AG04450 (cell line): ENCODE data around the gene HOXD8. TPM values are rescaled to one million over a fixed set of nuclear protein-coding genes. Genes with fewer than 3 reads are reported as not detected.
A peak's percentile ranks its signal among the peaks of the same experiment; 100 is the strongest.

Experiments
- CTCF ChIA-PET: fragments of 300-600, 350-600 bp; formaldehyde crosslinking; extraction: SDS; loops from one replicate; lab custom pipeline; 2022; ENCODE audit warnings: antibody characterized with exemption, inconsistent platforms; lab: Charles Lee
- POLR2A ChIA-PET: fragments of 350-600 bp; formaldehyde crosslinking; extraction: SDS; loops from one replicate; lab custom pipeline; 2021; ENCODE audit warnings: antibody characterized with exemption, inconsistent platforms; lab: Yijun Ruan, JAX
- DNase-seq: peaks from one replicate; pipeline ENCODE4 v3.0.0-alpha.2; 2011; ENCODE audit warnings: low read depth, low spot score
- H3K27ac ChIP-seq: one replicate; pipeline ENCODE4 v1.5.1; 2012; ENCODE audit warnings: low read depth, low read length, control low read depth
- H3K27me3 ChIP-seq: one replicate; pipeline ENCODE4 v1.6.0; 2012; ENCODE audit warnings: low read length; ENCODE audit not compliant: control insufficient read depth, insufficient read depth
- H3K4me3 ChIP-seq: 2 replicates; pipeline ENCODE4 v1.5.1; 2011; ENCODE audit warnings: mild to moderate bottlenecking, low read depth, low read length, control low read depth
- H3K9me3 ChIP-seq: 2 replicates; pipeline ENCODE4 v1.5.1; 2012; ENCODE audit warnings: low read length; ENCODE audit not compliant: control insufficient read depth, insufficient read depth
- CTCF ChIP-seq: IDR thresholded peaks from 2 replicates; pipeline ENCODE4 v1.5.1; 2011; ENCODE audit warnings: low read depth, low read length, control low read depth, inconsistent platforms
- polyA plus RNA-seq: library from polyadenylated mRNA; depleted of rRNA; stranded (reverse); fragments of >200 nt; gene quantifications from 2 replicates; pipeline ENCODE4 v1.2.3, GENCODE V29; 2011

HOXD8 gene
- polyA plus RNA-seq, 1 experiment: not detected

- Histone ChIP-seq H3K27ac (no peak overlapping the region), H3K27me3 (peaks cover 95% of the 10 kb centered on the region), H3K9me3 (peaks cover 23% of the 10 kb centered on the region), H3K4me3 (no peak overlapping the region)
- TF ChIP-seq CTCF: no peak
- ChIA-PET POLR2A (no interaction called here), CTCF (interaction anchor here (0.6 kb wide), 1 partner anchor 22 kb away, joined by 3 read pairs; no protein-coding TSS in a partner anchor)
- no peak for DNase-seq
Measured at GRCh38 chr2:176117823-176118371, 11.6 kb upstream of the HOXD8 start.

GRCh38 chr2:176118601-176119339, 10.7 kb upstream of the HOXD8 start:
- H3K4me3 ChIP-seq: no peak overlapping the region
- POLR2A ChIA-PET: no interaction called here
- no peak for DNase-seq
- TF ChIP-seq CTCF: peak; percentile 36
- no peak overlapping the region for H3K27ac ChIP-seq
- CTCF ChIA-PET: no interaction called here
- H3K9me3 ChIP-seq: peaks cover 23% of the 10 kb centered on the region
- H3K27me3 ChIP-seq: peaks cover 94% of the 10 kb centered on the region

DNA sequence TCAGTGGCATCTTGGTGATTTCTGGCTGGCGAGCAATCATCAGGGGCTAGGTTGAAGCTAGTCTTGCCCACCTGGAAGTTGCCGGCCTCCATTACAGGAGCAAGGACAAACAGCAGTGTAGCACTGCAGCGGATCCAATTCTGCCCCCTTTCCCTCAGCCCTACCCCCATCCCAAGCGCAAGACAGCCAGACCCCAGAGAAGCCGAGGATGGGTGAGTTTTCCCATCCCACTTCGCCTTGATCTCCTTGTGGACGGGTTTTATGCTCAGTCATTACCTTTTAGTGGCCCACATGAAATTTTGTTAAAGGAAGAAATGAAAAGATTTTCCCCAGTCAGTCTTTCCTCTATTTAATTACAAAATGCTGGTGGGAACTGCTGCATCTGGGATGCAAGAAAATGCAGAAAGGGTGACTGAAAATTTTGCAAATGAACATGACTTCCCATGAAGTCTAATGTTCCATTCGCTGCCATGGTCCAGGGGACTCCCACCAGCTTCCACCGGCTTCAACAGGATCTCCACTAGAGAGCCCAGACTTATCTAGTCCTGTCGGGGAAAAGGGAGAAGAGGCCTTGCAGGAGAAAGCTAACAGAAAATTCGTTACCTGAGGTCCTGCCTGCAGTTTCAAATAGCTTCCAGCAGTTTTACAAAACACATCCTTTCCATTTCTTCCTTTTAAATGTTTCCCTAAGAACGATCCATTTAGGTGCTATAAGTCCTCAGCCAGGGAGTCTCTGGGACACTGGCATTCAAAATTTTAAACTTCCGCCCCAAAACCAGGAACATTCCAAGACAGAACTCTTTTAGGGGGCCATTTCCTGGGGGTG, 8.9 kb upstream of the HOXD8 start:
- TF ChIP-seq CTCF: no peak
- Histone ChIP-seq H3K27me3 (peaks cover 94% of the 10 kb centered on the region), H3K27ac (no peak overlapping the region), H3K9me3 (peaks cover 23% of the 10 kb centered on the region), H3K4me3 (no peak overlapping the region)
- no peak for DNase-seq
- CTCF ChIA-PET: interaction anchor here (0.8 to 3.1 kb wide), 8 partner anchors 10 to 531 kb away, joined by 3 to 17 read pairs (median 4); no protein-coding TSS in a partner anchor
- POLR2A ChIA-PET: no interaction called here

DNA sequence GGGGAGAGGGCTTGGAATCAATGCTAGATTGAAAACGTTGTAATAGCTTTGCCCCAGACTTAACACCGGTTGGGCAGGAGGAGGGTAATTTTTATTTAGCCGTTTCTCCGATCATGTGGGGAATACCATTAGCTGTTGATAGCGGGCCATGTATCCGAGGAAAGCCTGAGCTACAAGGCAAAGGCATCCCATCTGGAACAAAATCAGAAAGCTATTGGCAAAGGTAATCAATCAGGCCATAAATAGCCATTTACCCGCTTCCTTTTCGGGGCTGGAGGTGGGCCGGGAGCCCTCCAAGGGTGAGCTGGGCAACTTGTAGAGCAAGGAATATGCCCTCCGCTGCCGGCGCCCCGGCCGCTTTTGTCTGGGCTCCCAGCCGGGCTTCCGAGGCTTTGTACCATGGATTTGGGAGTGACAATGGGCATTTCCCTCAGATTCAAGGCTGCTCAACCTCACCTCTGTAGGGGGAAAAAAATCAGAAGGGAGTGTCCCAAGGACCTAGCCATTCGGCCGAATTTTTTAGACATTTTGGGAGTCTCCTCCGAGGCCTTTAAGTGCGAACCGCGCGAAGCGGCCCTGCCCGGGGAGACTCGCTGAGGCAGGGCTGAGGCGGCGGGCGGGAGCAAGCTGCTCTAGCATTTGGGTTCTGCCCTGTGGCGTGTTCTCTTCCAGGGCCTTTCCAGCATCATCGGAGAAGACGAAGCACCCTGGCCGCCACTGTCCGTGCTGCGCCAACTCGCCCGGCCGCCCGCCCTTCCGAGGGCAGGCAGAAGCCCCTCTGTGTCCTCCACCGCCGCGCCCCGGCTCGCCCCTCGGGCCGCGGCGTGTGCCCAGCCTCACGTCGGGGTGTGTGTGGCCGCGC, 8.1 kb upstream of the HOXD8 start:
- Histone ChIP-seq H3K4me3 (no peak overlapping the region), H3K27me3 (peaks cover 94% of the 10 kb centered on the region), H3K9me3 (peaks cover 15% of the 10 kb centered on the region), H3K27ac (no peak overlapping the region)
- no peak for DNase-seq
- ChIA-PET CTCF (interaction anchor here (0.8 to 3.1 kb wide), 8 partner anchors 11 to 693 kb away, joined by 3 to 17 read pairs (median 4); no protein-coding TSS in a partner anchor), POLR2A (no interaction called here)
- TF ChIP-seq CTCF: no peak
